B cell (primary cell): ENCODE data around the gene RIN2. TPM values are rescaled to one million over a fixed set of nuclear protein-coding genes. Genes with fewer than 3 reads are reported as not detected.

Experiments used
- ATAC-seq: fragments of 200-7000 bp; cut with Tn5 transposase; one replicate; pipeline ENCODE4 v1.10.0; 2021; ENCODE audit warnings: low read depth, mild to moderate bottlenecking, moderate number of reproducible peaks, moderate library complexity
- CTCF ChIA-PET: fragments of 350-600 bp; sonication (Branson Sonifier 250); formaldehyde crosslinking; loops from one replicate; lab custom pipeline; 2021; ENCODE audit warnings: antibody characterized with exemption, inconsistent platforms; lab: Charles Lee
- POLR2A ChIA-PET: fragments of 350-600 bp; sonication (Branson Sonifier 250); formaldehyde crosslinking; loops from one replicate; lab custom pipeline; 2021; ENCODE audit warnings: antibody characterized with exemption; lab: Charles Lee
- DNase-seq: peaks from one replicate; pipeline ENCODE4 v3.0.0; 2013
- H2AFZ ChIP-seq: 2 replicates; pipeline ENCODE4 v1.6.1; 2012; ENCODE audit warnings: mild to moderate bottlenecking, low read depth, low read length; ENCODE audit not compliant: insufficient read depth, poor library complexity, severe bottlenecking
- H3K27ac ChIP-seq, 2 donors: 1 replicate in 1 of 2; 2 replicates in 1 of 2; pipeline ENCODE4 v1.5.1; 2012 to 2013; ENCODE audit warnings: low read length in 2 of 2, mild to moderate bottlenecking in 2 of 2, moderate library complexity in 1 of 2
- H3K27me3 ChIP-seq, 4 experiments: fragments of 200-600 bp in 1 of 4; sonication (generic) in 1 of 4; replicated peaks in 1 of 4; 1 replicate in 2 of 4; 2 replicates in 2 of 4; pipeline versions ENCODE4 v1.6.1 to v1.7.0; 2013 to 2016; ENCODE audit warnings: low read length in 3 of 4, mild to moderate bottlenecking in 2 of 4, mixed read lengths in 1 of 4, moderate library complexity in 1 of 4; ENCODE audit not compliant: insufficient read depth in 4 of 4, control insufficient read depth in 3 of 4; ENCODE audit errors: control extremely low read depth in 1 of 4
- H3K36me3 ChIP-seq, 2 experiments: replicated peaks in 1 of 2; 1 replicate in 1 of 2; 2 replicates in 1 of 2; pipeline versions ENCODE4 v1.6.1 to v1.7.1; 2013; ENCODE audit warnings: low read length in 1 of 2; ENCODE audit not compliant: insufficient read depth in 2 of 2, control insufficient read depth in 1 of 2; ENCODE audit errors: control extremely low read depth in 1 of 2, extremely low read depth in 1 of 2
- H3K4me1 ChIP-seq, 2 donors: fragments of 200-600 bp in 1 of 2; sonication (generic) in 1 of 2; 1 replicate in 1 of 2; 2 replicates in 1 of 2; pipeline versions ENCODE4 v1.5.1 to v1.6.1; 2013 to 2017; ENCODE audit warnings: low read length in 2 of 2; ENCODE audit not compliant: control insufficient read depth in 2 of 2, insufficient read depth in 2 of 2
- H3K4me2 ChIP-seq: replicated peaks from 2 replicates; pipeline ENCODE3; 2012; ENCODE audit warnings: mild to moderate bottlenecking, low read depth, low read length; ENCODE audit not compliant: poor library complexity, severe bottlenecking
- H3K4me3 ChIP-seq, 5 experiments: fragments of 200-600 bp in 1 of 5; sonication (generic) in 1 of 5; 1 replicate in 3 of 5; 2 replicates in 2 of 5; pipeline versions ENCODE4 v1.5.1 to v1.7.0; 2011 to 2016; ENCODE audit warnings: low read length in 4 of 5, mild to moderate bottlenecking in 4 of 5, low read depth in 2 of 5, control low read depth in 1 of 5, moderate library complexity in 1 of 5; ENCODE audit not compliant: insufficient read depth in 1 of 5; ENCODE audit errors: control extremely low read depth in 1 of 5, extremely low read depth in 1 of 5
- H3K79me2 ChIP-seq: fragments of 200-600 bp; sonication (generic); one replicate; pipeline ENCODE4 v1.6.0; 2016; ENCODE audit warnings: low read length; ENCODE audit not compliant: control insufficient read depth, insufficient read depth
- H3K9ac ChIP-seq: fragments of 200-600 bp; sonication (generic); 2 replicates; pipeline ENCODE4 v1.6.1; 2017; ENCODE audit warnings: mild to moderate bottlenecking, low read length, moderate library complexity
- H3K9me3 ChIP-seq, 3 donors: one replicate each; pipeline versions ENCODE4 v1.6.1 to v1.7.1; 2013; ENCODE audit warnings: low read length in 2 of 3; ENCODE audit not compliant: control insufficient read depth in 2 of 3, insufficient read depth in 1 of 3; ENCODE audit errors: control extremely low read depth in 1 of 3
- H4K20me1 ChIP-seq: 2 replicates; pipeline ENCODE4 v1.6.0; 2012; ENCODE audit warnings: mild to moderate bottlenecking, low read length; ENCODE audit not compliant: insufficient read depth, control insufficient read depth, poor library complexity, severe bottlenecking
- H3K27ac Mint-ChIP-seq: one replicate; pipeline ENCODE4 v1.8.0; 2021; ENCODE audit warnings: mixed read lengths
- H3K27me3 Mint-ChIP-seq: one replicate; pipeline ENCODE4 v1.8.0; 2021; ENCODE audit warnings: mixed read lengths
- H3K4me1 Mint-ChIP-seq: one replicate; pipeline ENCODE4 v1.8.0; 2021; ENCODE audit warnings: mixed read lengths
- H3K4me3 Mint-ChIP-seq: one replicate; pipeline ENCODE4 v1.8.0; 2021; ENCODE audit warnings: mixed read lengths
- H3K9me3 Mint-ChIP-seq: one replicate; pipeline ENCODE4 v1.8.0; 2022; ENCODE audit warnings: mixed read lengths; ENCODE audit not compliant: insufficient read depth
- CTCF ChIP-seq: fragments of 200-600 bp; IDR thresholded peaks from one replicate; pipeline ENCODE4 v1.8.0; 2022; ENCODE audit warnings: antibody characterized with exemption, mild to moderate bottlenecking
- EZH2 ChIP-seq: IDR thresholded peaks from 2 replicates; pipeline ENCODE4 v1.6.1; 2012; ENCODE audit warnings: borderline replicate concordance, low read depth, mild to moderate bottlenecking, moderate library complexity, low read length; ENCODE audit not compliant: insufficient read depth, poor library complexity, severe bottlenecking
- WGBS: methylation state at CpG from one replicate; pipeline ENCODE4 v1.1.5; 2013; ENCODE audit warnings: missing lambda C conversion rate; ENCODE audit not compliant: insufficient coverage; 5-methylcytosine and 5-hydroxymethylcytosine counted together
- intact Hi-C: fragments of 100-400 bp; cut with micrococcal nuclease; formaldehyde crosslinking; loops from one replicate; pipeline ENCODE4 v1.10.0; 2022
- polyA plus RNA-seq: library from polyadenylated mRNA; depleted of rRNA; stranded (reverse); fragments of >200 nt; gene quantifications from 2 replicates; pipeline ENCODE4 v1.2.3, GENCODE V29; 2012
- total RNA-seq, 2 donors: library from RNA; stranded (reverse); fragments of 120-200 nt in 1 of 2; gene quantifications; 1 replicate in 1 of 2; 2 replicates in 1 of 2; pipeline versions ENCODE4 v1.2.3 to v1.2.4, GENCODE V29; 2013 to 2022

RIN2 gene
- total and polyA plus RNA-seq, 2 donors (not counting 1 experiment from before 2014, with no cell fraction given) = 0.15 to 0.32 TPM

DNA sequence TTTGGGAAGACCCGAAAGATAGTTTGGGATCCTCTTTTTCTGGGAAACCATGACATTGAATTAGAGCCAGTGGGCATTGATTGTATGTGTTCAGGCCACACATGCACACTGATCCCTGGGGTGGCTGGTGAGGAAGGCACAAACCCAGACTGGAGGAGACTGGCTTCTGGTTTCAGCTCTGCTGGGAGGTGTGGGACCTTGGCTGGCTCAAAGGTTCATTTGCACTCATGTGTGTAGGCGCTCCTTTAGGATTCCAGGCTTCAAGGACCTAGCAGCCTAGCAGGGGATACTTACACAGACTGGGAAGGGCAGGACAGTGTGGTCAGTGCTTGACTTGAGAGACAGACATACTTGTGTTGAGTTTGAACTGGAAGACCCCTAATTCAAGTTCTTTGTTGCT, 7.2 kb downstream of the RIN2 start:
- ChIA-PET CTCF (no interaction called here), POLR2A (no interaction called here)
- no peak overlapping the region for H3K27ac ChIP-seq
- peaks cover 29% of the 10 kb centered on the region for H3K27me3 Mint-ChIP-seq
- H3K9ac ChIP-seq = no peak overlapping the region
- H3K27me3 ChIP-seq = peaks cover 0 to 9% (median 3%) of the 10 kb centered on the region in 4 experiments
- WGBS = 100% methylated on average over 1 of the region's 2 CpGs
- H3K4me1 Mint-ChIP-seq = no peaks in the 10 kb centered on the region
- H2AFZ ChIP-seq = no peak overlapping the region
- ATAC-seq (no peak), DNase-seq (no peak)
- H3K27ac Mint-ChIP-seq = no peak overlapping the region
- TF ChIP-seq CTCF = no peak
- TF ChIP-seq EZH2 = no peak
- no peaks in the 10 kb centered on the region for H3K4me1 ChIP-seq
- no peaks in the 10 kb centered on the region for H3K9me3 ChIP-seq
- no peak overlapping the region for H3K4me3 Mint-ChIP-seq
- H3K9me3 Mint-ChIP-seq = no peaks in the 10 kb centered on the region
- intact Hi-C loops = no loop called here
- H4K20me1 ChIP-seq = no peaks in the 10 kb centered on the region
- no peaks in the 10 kb centered on the region for H3K79me2 ChIP-seq
- H3K4me3 ChIP-seq = no peak overlapping the region
- no peak overlapping the region for H3K4me2 ChIP-seq
- H3K36me3 ChIP-seq = no peaks in the 10 kb centered on the region

- H3K4me1 ChIP-seq = no peaks in the 10 kb centered on the region
- ChIA-PET POLR2A (no interaction called here), CTCF (no interaction called here)
- no peak for DNase-seq
- H3K27ac ChIP-seq = no peak overlapping the region
- H2AFZ ChIP-seq = no peak overlapping the region
- peaks cover 0 to 9% (median 3%) of the 10 kb centered on the region in 4 experiments for H3K27me3 ChIP-seq
- TF ChIP-seq CTCF (no peak), EZH2 (no peak)
- no peaks in the 10 kb centered on the region for H3K36me3 ChIP-seq
- Mint-ChIP-seq H3K27me3 (peaks cover 32% of the 10 kb centered on the region), H3K4me1 (no peaks in the 10 kb centered on the region), H3K4me3 (no peak overlapping the region), H3K9me3 (no peaks in the 10 kb centered on the region), H3K27ac (no peak overlapping the region)
- WGBS = 86% methylated on average over 2 of the region's 4 CpGs
- intact Hi-C loops = no loop called here
- no peaks in the 10 kb centered on the region for H3K9me3 ChIP-seq
- H3K4me3 ChIP-seq = no peak overlapping the region
- no peak overlapping the region for H3K9ac ChIP-seq
- no peak for ATAC-seq
- no peaks in the 10 kb centered on the region for H4K20me1 ChIP-seq
- no peaks in the 10 kb centered on the region for H3K79me2 ChIP-seq
- no peak overlapping the region for H3K4me2 ChIP-seq
Measured at GRCh38 chr20:19765913-19766312, 7.9 kb downstream of the RIN2 start.
